ENCODE results near the gene PVRIG.
"Not testable (repeated sequence)": the region's sequence is repeated elsewhere in the genome, so short reads cannot be mapped to it uniquely, and the experiment has no call there.

The PVRIG gene

DNA sequence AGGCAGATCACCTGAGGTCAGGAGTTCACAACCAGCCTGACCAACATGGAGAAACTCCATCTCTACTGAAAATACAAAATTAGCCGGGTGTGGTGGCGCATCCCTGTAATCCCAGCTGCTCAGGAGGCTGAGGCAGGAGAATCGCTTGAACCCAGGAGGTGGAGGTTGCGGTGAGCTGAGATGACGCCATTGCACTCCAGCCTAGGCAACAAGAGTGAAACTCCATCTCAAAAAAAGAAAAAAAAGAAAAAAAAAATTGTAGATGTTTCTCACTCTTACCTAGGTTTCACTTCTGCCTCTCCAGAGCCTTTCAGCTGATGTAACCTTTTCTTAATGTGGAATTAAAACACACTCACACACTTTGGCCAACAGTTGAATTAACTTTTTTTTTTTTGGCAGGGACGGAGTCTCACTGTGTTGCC is 23.8 kb upstream of the PVRIG start:
- DNase-seq: not testable (repeated sequence)

DNA sequence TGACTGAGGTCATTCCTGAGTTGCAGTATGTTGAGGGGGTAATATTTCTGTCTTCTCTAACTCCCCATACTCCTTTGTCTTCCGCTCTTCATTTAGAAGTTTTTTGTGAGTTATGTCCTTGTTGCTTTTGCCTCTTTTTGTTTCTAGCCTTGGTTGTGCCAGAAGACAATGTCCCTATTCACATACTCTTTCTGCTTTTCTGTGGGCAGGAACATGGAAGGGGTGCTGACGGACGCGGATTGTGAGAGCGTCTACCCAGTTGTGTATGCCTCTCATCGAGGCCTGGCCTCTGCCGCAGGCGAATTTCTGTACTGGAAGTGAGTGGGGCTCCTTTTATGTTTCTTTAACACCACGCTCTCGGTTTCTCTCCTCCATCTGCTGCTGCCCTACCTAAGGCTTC is 21.5 kb upstream of the PVRIG start:
- no peak for DNase-seq

GRCh38 chr7:100200693-100201092 is 19.1 kb upstream of the PVRIG start:
- DNase-seq: no peak

GRCh38 chr7:100204454-100204853 is 15.3 kb upstream of the PVRIG start:
- no peak for DNase-seq

GRCh38 chr7:100208911-100209408 is 10.8 kb upstream of the PVRIG start:
- peak in 2 of 5 donors; percentile 18 to 86 for DNase-seq

DNA sequence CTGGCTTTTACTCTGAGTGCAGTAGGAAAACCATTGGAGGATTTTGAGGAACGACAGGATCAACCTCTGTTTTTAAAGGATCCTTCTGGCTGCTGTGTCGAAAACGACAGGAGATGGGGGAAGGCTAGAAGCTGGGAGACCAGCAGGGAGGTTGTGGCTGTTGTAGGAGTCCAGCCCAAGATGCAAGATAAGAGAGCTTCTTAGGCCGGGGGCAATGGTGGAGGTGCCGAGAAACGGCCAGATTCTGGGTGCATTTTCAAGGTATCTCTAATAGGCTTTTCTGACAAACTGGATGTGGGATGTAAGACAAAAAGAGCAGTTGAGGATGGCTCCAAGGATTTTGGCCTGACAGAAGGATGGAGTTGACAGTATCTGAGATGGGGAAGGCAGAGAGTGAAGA is 10.3 kb upstream of the PVRIG start:
- DNase-seq: no peak

- no peak for DNase-seq
Measured at GRCh38 chr7:100210805-100211204, 8.9 kb upstream of the PVRIG start.

DNA sequence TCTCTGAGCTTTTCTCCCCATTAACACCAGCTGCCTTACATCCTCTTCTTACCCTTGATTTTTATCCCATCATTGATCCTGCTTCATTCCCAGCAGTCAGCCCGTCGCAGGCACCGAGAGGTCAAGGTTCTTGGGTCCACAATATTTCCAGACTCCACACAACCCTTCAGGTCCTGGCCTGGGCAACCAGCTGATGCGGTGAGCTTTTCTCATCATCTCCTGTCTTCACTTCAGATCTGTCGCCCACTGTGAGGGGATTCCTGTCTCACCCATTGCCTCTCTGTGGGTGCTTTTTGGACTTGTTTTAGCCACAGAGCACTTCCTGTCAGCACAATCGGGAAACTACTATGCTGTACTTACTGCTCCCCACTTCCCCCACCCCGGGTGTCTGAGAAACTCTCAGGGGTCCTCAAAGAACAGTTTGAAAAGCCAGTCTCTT is 8.4 kb upstream of the PVRIG start:
- DNase-seq: peak in 2 of 5 donors; percentile 14 to 65

GRCh38 chr7:100212631-100213286 is 7.0 kb upstream of the PVRIG start:
- DNase-seq: no peak

DNA sequence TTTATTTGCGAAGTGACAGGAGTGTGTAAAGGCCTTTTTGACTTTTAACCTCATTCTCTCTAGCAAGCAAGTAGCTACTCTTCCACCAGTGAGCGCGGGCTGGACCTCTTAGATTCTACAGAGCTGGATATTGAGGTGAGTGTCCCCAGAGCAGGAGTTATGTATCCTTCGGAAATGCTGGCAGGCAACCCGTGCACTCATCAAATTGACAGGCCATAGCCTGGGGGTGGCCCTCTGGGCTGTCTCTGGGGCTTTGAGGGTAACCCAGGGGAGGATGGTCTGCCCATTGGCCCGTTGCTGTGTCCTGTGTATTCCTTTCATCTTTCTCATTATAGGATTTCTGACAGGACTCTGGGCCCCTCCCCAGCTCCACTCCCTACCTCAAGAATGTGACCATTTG is 6.1 kb upstream of the PVRIG start:
- no peak for DNase-seq

- not testable (repeated sequence) for DNase-seq
Measured at GRCh38 chr7:100214356-100214755, 5.4 kb upstream of the PVRIG start.

- no peak for DNase-seq
Measured at GRCh38 chr7:100215895-100216294, 3.9 kb upstream of the PVRIG start.

- DNase-seq: peak in 4 of 5 donors; percentile 44 to 76 (median 62)
Measured at GRCh38 chr7:100217934-100218333, 1.8 kb upstream of the PVRIG start.

GRCh38 chr7:100219271-100219737 is 445 bp upstream of the PVRIG start:
- DNase-seq: peak in 1 of 5 donors; percentile 53

- DNase-seq: peak in 1 of 5 donors; percentile 14
Measured at GRCh38 chr7:100220586-100221230, 959 bp downstream of the PVRIG start.

- peak; percentile 56 to 92 (median 70) for DNase-seq
Measured at GRCh38 chr7:100221231-100221718, 1.5 kb downstream of the PVRIG start.

DNA sequence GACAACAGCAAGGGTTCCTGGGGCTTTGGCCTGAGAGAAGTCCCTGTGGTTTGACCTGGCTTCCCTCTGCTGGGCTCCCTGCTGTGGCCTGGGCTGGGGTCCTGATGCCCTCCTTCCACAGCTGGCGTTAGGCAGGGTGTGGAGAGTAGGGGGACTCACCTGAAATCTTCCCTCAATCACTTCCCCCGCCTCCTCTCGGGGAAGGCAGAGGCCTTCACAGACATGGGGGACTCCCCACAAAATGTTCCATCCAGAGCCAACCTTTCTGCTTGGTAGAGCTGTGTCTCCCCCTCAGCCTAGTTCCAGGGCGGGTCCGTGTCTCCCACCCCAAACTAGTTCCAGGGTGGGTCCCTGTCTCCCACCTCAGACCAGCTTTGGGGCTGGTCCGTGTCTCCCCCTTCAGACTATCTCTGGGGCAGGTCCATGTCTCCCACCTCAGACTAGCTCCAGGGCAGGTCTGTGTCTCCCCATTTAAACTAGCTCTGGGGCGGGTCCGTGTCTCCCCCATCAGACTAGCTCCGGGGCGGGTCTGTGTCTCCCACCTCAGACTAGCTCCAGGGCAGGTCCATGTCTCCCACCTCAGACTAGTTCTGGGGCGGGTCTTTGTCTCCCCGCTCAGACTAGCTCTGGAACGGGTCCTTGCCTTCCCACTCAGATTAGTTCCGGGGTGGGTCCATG is 2.2 kb downstream of the PVRIG start:
- DNase-seq: peak in 1 of 5 donors; percentile 38

DNA sequence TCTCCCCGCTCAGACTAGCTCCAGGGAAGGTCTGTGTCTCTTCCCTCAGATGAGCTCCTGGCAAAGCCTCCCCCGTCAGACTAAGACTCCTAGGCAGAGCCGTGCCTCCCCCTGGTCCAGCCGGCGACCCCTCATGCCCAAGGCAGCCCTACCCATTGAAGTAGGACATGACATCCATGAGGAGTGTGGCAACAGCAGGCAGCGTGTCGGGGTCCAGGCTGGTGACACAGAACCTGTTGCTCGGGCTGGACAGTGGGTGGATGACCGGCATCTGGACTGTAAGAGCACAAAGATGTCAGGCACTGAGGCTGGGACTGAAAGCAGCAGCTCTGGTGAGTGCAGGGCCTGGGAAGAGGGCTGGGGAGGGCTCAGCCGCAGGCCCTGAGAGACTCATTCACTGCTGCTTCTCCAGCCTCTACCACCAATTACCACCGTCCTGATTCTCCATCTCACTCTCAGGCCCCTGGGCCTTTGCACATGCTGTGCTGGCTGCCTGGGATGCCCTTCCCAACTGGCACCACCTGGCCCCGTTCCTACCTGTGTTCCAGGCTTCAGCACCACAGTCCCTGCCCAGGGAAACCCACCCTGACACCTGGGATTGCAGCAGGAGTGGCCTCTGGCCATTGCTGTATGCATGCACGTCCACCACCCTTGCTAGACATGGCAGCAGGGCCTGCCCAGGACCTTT is 2.8 kb downstream of the PVRIG start:
- no peak for DNase-seq

GRCh38 chr7:100223376-100223927 is 3.7 kb downstream of the PVRIG start:
- not testable (repeated sequence) for DNase-seq

DNA sequence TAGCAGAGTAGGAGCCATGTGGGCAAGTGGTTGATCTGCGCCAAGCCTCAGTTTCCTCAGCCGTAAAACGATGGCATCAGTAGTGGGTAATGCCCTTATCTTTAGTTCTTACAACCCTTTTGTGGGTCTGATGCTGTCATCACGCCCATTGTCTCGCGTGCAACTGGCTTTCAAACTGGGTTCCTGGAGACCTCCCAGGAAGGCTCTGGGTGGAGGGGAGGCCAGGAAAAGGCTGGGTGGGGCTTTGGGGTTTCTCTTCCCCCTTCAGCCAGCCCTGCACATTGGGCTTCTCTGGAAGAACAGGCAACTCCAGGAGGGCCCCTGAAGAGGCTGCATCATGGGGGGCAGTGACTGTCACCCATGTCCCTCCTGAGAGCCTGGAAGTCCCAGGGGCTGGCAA is 5.1 kb downstream of the PVRIG start:
- DNase-seq: not testable (repeated sequence)

DNA sequence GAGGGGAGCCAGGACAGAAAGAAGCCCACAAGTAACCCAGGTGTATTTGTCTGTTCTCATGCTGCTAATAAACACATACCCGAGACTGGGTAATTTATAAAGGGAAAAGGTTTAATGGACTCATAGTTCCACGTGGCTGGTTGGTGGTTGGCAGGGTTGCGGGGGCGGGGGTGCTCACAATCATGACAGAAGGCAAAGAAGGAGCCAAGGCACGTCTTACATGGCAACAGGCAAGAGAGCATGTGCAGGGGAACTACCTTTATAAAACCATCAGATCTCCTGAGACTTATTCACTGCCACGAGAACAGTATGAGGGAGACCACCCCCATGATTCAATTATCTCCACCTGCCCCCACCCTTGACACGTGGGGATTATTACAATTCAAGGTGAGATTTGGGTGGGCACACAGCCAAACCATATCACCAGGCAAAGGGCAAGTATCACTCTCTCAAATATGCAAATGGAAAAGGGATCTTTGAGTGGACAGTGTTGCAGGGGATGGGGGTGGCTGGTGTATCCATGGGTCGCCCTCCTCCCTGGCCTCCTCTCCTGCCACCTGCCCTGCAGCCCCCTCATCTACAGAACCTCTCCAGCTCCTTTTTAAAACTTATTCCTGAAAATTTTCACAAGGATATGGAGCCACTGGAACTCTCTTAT is 15.0 kb downstream of the PVRIG start:
- DNase-seq: not testable (repeated sequence)

DNA sequence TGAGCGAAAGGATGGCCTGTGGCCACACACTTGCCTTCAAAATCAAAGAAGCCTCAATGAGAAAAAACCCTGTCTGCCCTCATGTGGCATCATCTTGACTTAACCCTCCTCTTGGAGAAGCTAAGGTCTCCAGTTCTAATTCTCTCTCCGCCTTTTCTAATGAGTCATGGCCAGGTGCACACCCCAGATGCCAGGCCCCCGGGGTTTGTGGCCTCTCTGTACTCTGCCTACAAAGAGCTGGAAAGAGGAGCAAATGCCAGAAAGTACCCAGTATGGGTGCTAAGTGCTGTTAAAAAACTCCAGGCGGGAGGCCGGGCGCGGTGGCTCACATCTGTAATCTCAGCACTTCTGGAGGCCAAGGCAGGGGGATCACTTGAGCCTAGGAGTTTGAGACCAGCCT is 20.2 kb downstream of the PVRIG start:
- not testable (repeated sequence) for DNase-seq

All from T-helper 1 cell (primary cell).